DOHH2 (cell line): Measurements from ENCODE around the gene KDM4C.

Experiments
- CTCF ChIP-seq: fragments of 200-600 bp; sonication (generic); IDR thresholded peaks from one replicate; pipeline ENCODE4 v1.5.1; 2014; ENCODE audit warnings: antibody characterized with exemption, mild to moderate bottlenecking, low read depth, low read length; ENCODE audit not compliant: poor library complexity, severe bottlenecking
- EZH2phosphoT487 ChIP-seq: fragments of 200-600 bp; sonication (generic); IDR thresholded peaks from 2 replicates; pipeline ENCODE4 v1.6.1; 2017; ENCODE audit warnings: borderline replicate concordance, mild to moderate bottlenecking, antibody characterized with exemption, low read length, moderate library complexity, mixed read lengths

- TF ChIP-seq CTCF: no peak
- TF ChIP-seq EZH2phosphoT487: no peak
These were observed 403.7 kb downstream of the KDM4C start for GRCh38 chr9:7161469-7161868.
